ENCODE measurements around the gene FADS6. TPM values are rescaled to one million over a fixed set of nuclear protein-coding genes. Genes with fewer than 3 reads are reported as not detected.

The FADS6 gene
- total RNA-seq, 4 donors from 2014 or later, result not detected

- Histone ChIP-seq H3K27me3 (no peaks in the 10 kb centered on the region), H3K36me3 (no peaks in the 10 kb centered on the region), H3K9me3 (no peaks in the 10 kb centered on the region), H3K4me3 (no peak overlapping the region), H3K4me1 (no peaks in the 10 kb centered on the region), H3K27ac (no peak overlapping the region)
- intact Hi-C loops (cut with DNase I; ENCODE audit: low total_unique reads), result no loop called here
- DNase-seq, result no peak
- TF ChIP-seq POLR2A (IDR thresholded peaks at IDR 0.05), result no peak
Observed at GRCh38 chr17:74831444-74832146, 61.8 kb downstream of the FADS6 start.

- no peak for TF ChIP-seq CTCF (IDR thresholded peaks at IDR 0.05)
- TF ChIP-seq POLR2A (IDR thresholded peaks at IDR 0.05), result no peak
- Histone ChIP-seq H3K4me3 (no peak overlapping the region), H3K27me3 (no peaks in the 10 kb centered on the region), H3K36me3 (no peaks in the 10 kb centered on the region), H3K9me3 (no peaks in the 10 kb centered on the region), H3K27ac (no peak overlapping the region), H3K4me1 (no peaks in the 10 kb centered on the region)
- no peak for DNase-seq
- intact Hi-C loops (cut with DNase I; ENCODE audit: low total_unique reads), result no loop called here
Observed at GRCh38 chr17:74830861-74831260, 62.6 kb downstream of the FADS6 start.

- intact Hi-C loops (cut with DNase I; ENCODE audit: low total_unique reads), result no loop called here
- no peak for TF ChIP-seq POLR2A (IDR thresholded peaks at IDR 0.05)
- TF ChIP-seq CTCF (IDR thresholded peaks at IDR 0.05), result no peak
- Histone ChIP-seq H3K4me1 (no peaks in the 10 kb centered on the region), H3K27ac (no peak overlapping the region), H3K36me3 (no peaks in the 10 kb centered on the region), H3K4me3 (no peak overlapping the region), H3K9me3 (no peaks in the 10 kb centered on the region), H3K27me3 (no peaks in the 10 kb centered on the region)
- DNase-seq, result no peak
Observed at GRCh38 chr17:74827800-74828199, 65.6 kb downstream of the FADS6 start.

Other genes with a start within 250 kb of the FADS6 start
- under 1 TPM in 2 of 4 donors, not detected in 2; 0.27 to 0.41 TPM for gene CD300LF, start 180.7 kb downstream of the FADS6 start, total RNA-seq
- gene RAB37, start 156.4 kb downstream of the FADS6 start, total RNA-seq, result 1 to 10 TPM in 3 of 4 donors, under 1 TPM in 1; under 0.01 to 5.0 (median 1.7) TPM
- gene NHERF1, start 145.0 kb downstream of the FADS6 start, total RNA-seq, result 10 to 100 TPM in 3 of 4 donors, 1 to 10 TPM in 1; 3.3 to 16.9 (median 12.0) TPM
- 10 to 100 TPM in 3 of 4 donors, 1 to 10 TPM in 1; 5.4 to 53.3 (median 33.9) TPM for gene NAT9, start 117.3 kb downstream of the FADS6 start, total RNA-seq
- under 1 TPM in 2 of 4 donors, not detected in 2; 0.55 to 0.90 TPM for gene GRIN2C, start 33.7 kb downstream of the FADS6 start, total RNA-seq
- 10 to 100 TPM in 1 of 4 donors, 1 to 10 TPM in 2, not detected in 1; 5.1 to 13.4 (median 7.2) TPM for gene FDXR, start 20.6 kb downstream of the FADS6 start, total RNA-seq
- 1 to 10 TPM in 2 of 4 donors, not detected in 2; 1.5 to 6.1 TPM for gene USH1G, start 29.6 kb upstream of the FADS6 start, total RNA-seq
- under 1 TPM in 1 of 4 donors, not detected in 3; 0.46 TPM for gene OTOP2, start 30.6 kb upstream of the FADS6 start, total RNA-seq
- not detected for gene OTOP3, start 42.3 kb upstream of the FADS6 start, total RNA-seq
- gene HID1, start 79.1 kb upstream of the FADS6 start, total RNA-seq, result 10 to 100 TPM in 2 of 4 donors, 1 to 10 TPM in 2; 4.4 to 46.2 (median 22.6) TPM
- 10 to 100 TPM in 1 of 4 donors, 1 to 10 TPM in 3; 4.7 to 25.4 (median 6.7) TPM for gene CDR2L, start 94.0 kb upstream of the FADS6 start, total RNA-seq
- 10 to 100 TPM; 18.2 to 26.4 (median 20.8) TPM for gene MRPL58, start 119.0 kb upstream of the FADS6 start, total RNA-seq
- 100 to 1,000 TPM; 117 to 282 (median 168) TPM for gene ATP5PD, start 153.3 kb upstream of the FADS6 start, total RNA-seq
- 10 to 100 TPM in 2 of 4 donors, 1 to 10 TPM in 2; 2.4 to 39.0 (median 15.0) TPM for gene KCTD2, start 153.6 kb upstream of the FADS6 start, total RNA-seq
- gene SLC16A5, start 194.3 kb upstream of the FADS6 start, total RNA-seq, result 10 to 100 TPM in 2 of 4 donors, 1 to 10 TPM in 1, not detected in 1; 4.1 to 17.5 (median 12.1) TPM
- gene ARMC7, start 216.3 kb upstream of the FADS6 start, total RNA-seq, result 1 to 10 TPM in 2 of 4 donors, under 1 TPM in 2; 0.29 to 9.2 (median 2.0) TPM
- 10 to 100 TPM; 30.2 to 60.0 (median 44.9) TPM for gene NT5C, start 238.1 kb upstream of the FADS6 start, total RNA-seq

All from uterus (tissue), 4 donors.